SK-N-SH (cell line): ENCODE results near the gene SRP19. TPM values are rescaled to one million over a fixed set of nuclear protein-coding genes. Genes with fewer than 3 reads are reported as not detected.

Source experiments
- CTCF ChIA-PET: fragments of 300-600, 350-600 bp; formaldehyde crosslinking; extraction: SDS; loops from one replicate; lab custom pipeline; 2021; lab: Yijun Ruan, JAX
- POLR2A ChIA-PET: fragments of 350-600 bp; sonication (Branson Sonifier 250); formaldehyde crosslinking; extraction: SDS; loops from one replicate; lab custom pipeline; 2020; ENCODE audit warnings: antibody characterized with exemption, inconsistent platforms; lab: Yijun Ruan, JAX
- DNase-seq: peaks from one replicate; pipeline ENCODE4 v3.0.0; 2012
- H2AFZ ChIP-seq: fragments of 200-600 bp; sonication (generic); 2 replicates; pipeline ENCODE4 v1.8.1; 2016; ENCODE audit warnings: antibody characterized with exemption, mild to moderate bottlenecking, low read depth
- H3F3A ChIP-seq: fragments of 200-600 bp; sonication (generic); replicated peaks from 2 replicates; pipeline ENCODE3; 2016; ENCODE audit warnings: antibody characterized with exemption, mild to moderate bottlenecking; ENCODE audit not compliant: insufficient read depth
- H3K27ac ChIP-seq, 2 experiments: fragments of 200-500 bp in 1 of 2; fragments of 200-600 bp in 1 of 2; sonication (Bioruptor generic) in 1 of 2; sonication (generic), shearing (Covaris generic) in 1 of 2; 2 replicates each; pipeline versions ENCODE4 v1.5.1 to v1.6.1; 2014 to 2016; ENCODE audit warnings: low read depth in 2 of 2, inconsistent platforms in 1 of 2, low read length in 1 of 2, mild to moderate bottlenecking in 1 of 2, mixed read lengths in 1 of 2
- H3K27me3 ChIP-seq: fragments of 200-600 bp; sonication (generic), shearing (Covaris generic); 2 replicates; pipeline ENCODE4 v1.6.1; 2016; ENCODE audit warnings: mixed run types; ENCODE audit not compliant: insufficient read depth
- H3K36me3 ChIP-seq, 2 experiments: fragments of 200-500 bp in 1 of 2; fragments of 200-600 bp in 1 of 2; sonication (Bioruptor generic) in 1 of 2; sonication (generic) in 1 of 2; replicated peaks in 1 of 2; 2 replicates each; pipeline versions ENCODE3 to v1.5.1; 2014 to 2016; ENCODE audit warnings: low read length in 1 of 2, mild to moderate bottlenecking in 1 of 2; ENCODE audit not compliant: insufficient read depth in 2 of 2, control insufficient read depth in 1 of 2
- H3K4me1 ChIP-seq, 2 experiments: fragments of 200-500 bp in 1 of 2; fragments of 200-600 bp in 1 of 2; sonication (Bioruptor generic) in 1 of 2; sonication (generic), shearing (Covaris generic) in 1 of 2; 2 replicates each; pipeline versions ENCODE4 v1.5.1 to v1.6.1; 2014 to 2016; ENCODE audit warnings: low read depth in 1 of 2, low read length in 1 of 2, mixed run types in 1 of 2; ENCODE audit not compliant: insufficient read depth in 2 of 2, control insufficient read depth in 1 of 2
- H3K4me2 ChIP-seq: fragments of 200-600 bp; sonication (generic), shearing (Covaris generic); 2 replicates; pipeline ENCODE4 v1.6.1; 2017; ENCODE audit warnings: mixed run types
- H3K4me3 ChIP-seq, 2 experiments: fragments of 200-500 bp in 1 of 2; fragments of 200-600 bp in 1 of 2; sonication (Bioruptor generic) in 1 of 2; sonication (generic), shearing (Covaris generic) in 1 of 2; 2 replicates each; pipeline versions ENCODE4 v1.5.1 to v1.8.1; 2014 to 2016; ENCODE audit warnings: low read depth in 2 of 2, inconsistent platforms in 1 of 2, low read length in 1 of 2, mild to moderate bottlenecking in 1 of 2, mixed read lengths in 1 of 2, moderate library complexity in 1 of 2
- H3K79me2 ChIP-seq: fragments of 200-600 bp; sonication (generic); 2 replicates; pipeline ENCODE4 v1.8.1; 2017; ENCODE audit warnings: mild to moderate bottlenecking; ENCODE audit not compliant: insufficient read depth
- H3K9ac ChIP-seq: fragments of 200-600 bp; sonication (generic); 2 replicates; pipeline ENCODE4 v1.6.1; 2017; ENCODE audit warnings: mixed run types
- H3K9me2 ChIP-seq: fragments of 200-600 bp; sonication (generic); 2 replicates; pipeline ENCODE4 v1.6.1; 2017; ENCODE audit warnings: mixed run types
- H3K9me3 ChIP-seq: fragments of 200-600 bp; sonication (generic); 2 replicates; pipeline ENCODE4 v1.6.1; 2017; ENCODE audit warnings: mixed run types, mild to moderate bottlenecking, moderate library complexity
- H4K20me1 ChIP-seq: fragments of 200-600 bp; sonication (generic); 2 replicates; pipeline ENCODE4 v1.6.1; 2017; ENCODE audit warnings: mild to moderate bottlenecking, mixed run types; ENCODE audit not compliant: insufficient read depth
- CHD2 ChIP-seq: fragments of 150-350 bp; IDR thresholded peaks from 2 replicates; pipeline ENCODE4 v1.6.1; 2018; ENCODE audit warnings: low read length; ENCODE audit not compliant: partially characterized antibody
- EP300 ChIP-seq, 2 experiments: IDR thresholded peaks; 2 replicates each; pipeline versions ENCODE4 v1.4.0 to v1.6.1; 2012; ENCODE audit warnings: borderline replicate concordance in 1 of 2, low read depth in 1 of 2, low read length in 1 of 2
- EZH2phosphoT487 ChIP-seq: fragments of 200-600 bp; sonication (generic); IDR thresholded peaks from 2 replicates; pipeline ENCODE4 v1.6.1; 2017; ENCODE audit warnings: low read depth, mixed run types, mild to moderate bottlenecking, antibody characterized with exemption, moderate library complexity, borderline replicate concordance
- FOSL2 ChIP-seq: IDR thresholded peaks from 2 replicates; pipeline ENCODE4 v1.4.0; 2012; ENCODE audit warnings: low read depth, mild to moderate bottlenecking, moderate library complexity, borderline replicate concordance
- FOXM1 ChIP-seq: IDR thresholded peaks from 2 replicates; pipeline ENCODE4 v1.4.0; 2012; ENCODE audit warnings: low read depth, mild to moderate bottlenecking
- GATA2 ChIP-seq: sonication (generic); formaldehyde crosslinking; IDR thresholded peaks from 2 replicates; pipeline ENCODE4 v1.5.0; 2020; ENCODE audit warnings: mild to moderate bottlenecking, missing genetic modification reagents
- MAX ChIP-seq: IDR thresholded peaks from 2 replicates; pipeline ENCODE4 v1.4.0; 2012; ENCODE audit warnings: low read depth
- MEF2A ChIP-seq: IDR thresholded peaks from 2 replicates; pipeline ENCODE4 v1.4.0; 2012; ENCODE audit warnings: low read depth, borderline replicate concordance
- POLR2AphosphoS5 ChIP-seq: IDR thresholded peaks from 2 replicates; pipeline ENCODE4 v1.6.1; 2012; ENCODE audit warnings: low read depth, low read length
- RAD21 ChIP-seq: IDR thresholded peaks from 2 replicates; pipeline ENCODE4 v1.6.1; 2012; ENCODE audit warnings: mild to moderate bottlenecking, low read length
- RCOR1 ChIP-seq: fragments of 150-350 bp; IDR thresholded peaks from 2 replicates; pipeline ENCODE4 v1.6.1; 2017; ENCODE audit warnings: antibody characterized with exemption, low read length
- RXRA ChIP-seq: IDR thresholded peaks from 2 replicates; pipeline ENCODE4 v1.4.0; 2012; ENCODE audit warnings: low read depth, mild to moderate bottlenecking, borderline replicate concordance
- SMC3 ChIP-seq: IDR thresholded peaks from 2 replicates; pipeline ENCODE4 v1.6.1; 2012; ENCODE audit warnings: low read depth, low read length, improper control_type of control experiment
- TCF12 ChIP-seq: IDR thresholded peaks from 2 replicates; pipeline ENCODE4 v1.4.0; 2012
- YY1 ChIP-seq: IDR thresholded peaks from 2 replicates; pipeline ENCODE4 v1.4.0; 2012; ENCODE audit warnings: low read depth, mild to moderate bottlenecking
- WGBS: methylation state at CpG from one replicate; pipeline ENCODE4 v1.1.6; 2017; ENCODE audit warnings: low lambda C conversion rate; 5-methylcytosine and 5-hydroxymethylcytosine counted together
- polyA plus RNA-seq, 3 experiments: library from polyadenylated mRNA; depleted of rRNA; stranded (reverse); fragments of >200 nt; gene quantifications; 2 replicates each; pipeline ENCODE4 v1.2.3, GENCODE V29; 2012
- TF ChIP-seq, protein P1 (sequence below): fragments of 200-600 bp; sonication (generic); IDR thresholded peaks from 2 replicates; pipeline ENCODE4 v1.6.1; 2017; ENCODE audit warnings: antibody characterized with exemption, mild to moderate bottlenecking, moderate library complexity
- TF ChIP-seq, protein P2 (sequence below): IDR thresholded peaks from 2 replicates; pipeline ENCODE4 v1.4.0; 2012; ENCODE audit warnings: low read depth, borderline replicate concordance

Gene SRP19
- polyA plus RNA-seq, 1 of the 3 experiments (the other 2 are of a cell fraction): 46.4 TPM

GRCh38 chr5:112880219-112880964 is 19.3 kb downstream of the SRP19 start (continued):
- TF ChIP-seq, protein P1, sequence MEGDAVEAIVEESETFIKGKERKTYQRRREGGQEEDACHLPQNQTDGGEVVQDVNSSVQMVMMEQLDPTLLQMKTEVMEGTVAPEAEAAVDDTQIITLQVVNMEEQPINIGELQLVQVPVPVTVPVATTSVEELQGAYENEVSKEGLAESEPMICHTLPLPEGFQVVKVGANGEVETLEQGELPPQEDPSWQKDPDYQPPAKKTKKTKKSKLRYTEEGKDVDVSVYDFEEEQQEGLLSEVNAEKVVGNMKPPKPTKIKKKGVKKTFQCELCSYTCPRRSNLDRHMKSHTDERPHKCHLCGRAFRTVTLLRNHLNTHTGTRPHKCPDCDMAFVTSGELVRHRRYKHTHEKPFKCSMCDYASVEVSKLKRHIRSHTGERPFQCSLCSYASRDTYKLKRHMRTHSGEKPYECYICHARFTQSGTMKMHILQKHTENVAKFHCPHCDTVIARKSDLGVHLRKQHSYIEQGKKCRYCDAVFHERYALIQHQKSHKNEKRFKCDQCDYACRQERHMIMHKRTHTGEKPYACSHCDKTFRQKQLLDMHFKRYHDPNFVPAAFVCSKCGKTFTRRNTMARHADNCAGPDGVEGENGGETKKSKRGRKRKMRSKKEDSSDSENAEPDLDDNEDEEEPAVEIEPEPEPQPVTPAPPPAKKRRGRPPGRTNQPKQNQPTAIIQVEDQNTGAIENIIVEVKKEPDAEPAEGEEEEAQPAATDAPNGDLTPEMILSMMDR: no peak
- no peak for TF ChIP-seq MEF2A

GRCh38 chr5:112883192-112883591 is 22.1 kb downstream of the SRP19 start:
- Histone ChIP-seq H3K79me2 (peaks cover 17% of the 10 kb centered on the region), H4K20me1 (peaks cover 9% of the 10 kb centered on the region)
- WGBS: 98% methylated on average over 2 of the region's 2 CpGs

More at GRCh38 chr5:112883192-112883591, 22.1 kb downstream of the SRP19 start:
- Histone ChIP-seq H3K27ac (no peak overlapping the region), H3K9ac (no peak overlapping the region), H3K9me3 (no peaks in the 10 kb centered on the region), H3K4me3 (no peak overlapping the region), H3K36me3 (peaks cover 80% of the 10 kb centered on the region in 2 experiments), H3F3A (peaks cover 6% of the 10 kb centered on the region), H3K9me2 (no peaks in the 10 kb centered on the region), H3K4me2 (no peak overlapping the region), H3K27me3 (no peaks in the 10 kb centered on the region), H2AFZ (no peak overlapping the region), H3K4me1 (no peaks in the 10 kb centered on the region; a peak in 1 of 4 replicates)
- DNase-seq: no peak
- ChIA-PET CTCF (interaction anchor here (1.9 kb wide), 1 partner anchor 35 kb away, joined by 4 read pairs; no protein-coding TSS in a partner anchor), POLR2A (no interaction called here)
- TF ChIP-seq SMC3: no peak
- TF ChIP-seq, protein P1: no peak
- TF ChIP-seq RAD21: no peak
- no peak for TF ChIP-seq RXRA
- no peak for TF ChIP-seq TCF12
- no peak for TF ChIP-seq CHD2
- no peak for TF ChIP-seq MEF2A
- no peak for TF ChIP-seq FOXM1
- no peak for TF ChIP-seq POLR2AphosphoS5
- TF ChIP-seq RCOR1: no peak
- TF ChIP-seq YY1: no peak
- TF ChIP-seq EP300 (IDR thresholded peaks at IDR 0.05; ENCODE audit: borderline replicate concordance in 1 of 2, low read depth in 1 of 2, low read length in 1 of 2): no peak
- no peak for TF ChIP-seq GATA2 (CRISPR knock-in tag)
- TF ChIP-seq FOSL2: no peak
- TF ChIP-seq EZH2phosphoT487: no peak
- TF ChIP-seq, protein P2, sequence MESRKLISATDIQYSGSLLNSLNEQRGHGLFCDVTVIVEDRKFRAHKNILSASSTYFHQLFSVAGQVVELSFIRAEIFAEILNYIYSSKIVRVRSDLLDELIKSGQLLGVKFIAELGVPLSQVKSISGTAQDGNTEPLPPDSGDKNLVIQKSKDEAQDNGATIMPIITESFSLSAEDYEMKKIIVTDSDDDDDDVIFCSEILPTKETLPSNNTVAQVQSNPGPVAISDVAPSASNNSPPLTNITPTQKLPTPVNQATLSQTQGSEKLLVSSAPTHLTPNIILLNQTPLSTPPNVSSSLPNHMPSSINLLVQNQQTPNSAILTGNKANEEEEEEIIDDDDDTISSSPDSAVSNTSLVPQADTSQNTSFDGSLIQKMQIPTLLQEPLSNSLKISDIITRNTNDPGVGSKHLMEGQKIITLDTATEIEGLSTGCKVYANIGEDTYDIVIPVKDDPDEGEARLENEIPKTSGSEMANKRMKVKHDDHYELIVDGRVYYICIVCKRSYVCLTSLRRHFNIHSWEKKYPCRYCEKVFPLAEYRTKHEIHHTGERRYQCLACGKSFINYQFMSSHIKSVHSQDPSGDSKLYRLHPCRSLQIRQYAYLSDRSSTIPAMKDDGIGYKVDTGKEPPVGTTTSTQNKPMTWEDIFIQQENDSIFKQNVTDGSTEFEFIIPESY: no peak
- TF ChIP-seq MAX: no peak
- TF ChIP-seq, all 33 proteins: peak for 0
